Lung microvascular endothelial cell (primary cell): ENCODE results near the gene CDH18. TPM values are rescaled to one million over a fixed set of nuclear protein-coding genes. Genes with fewer than 3 reads are reported as not detected.

Experiments
- DNase-seq, 2 donors: peaks; one replicate each; pipeline versions ENCODE4 v3.0.0 to v3.0.0-alpha.2; 2010; ENCODE audit warnings: low read depth in 2 of 2
- total RNA-seq: library from RNA; depleted of rRNA; stranded (reverse); fragments of >200 nt; gene quantifications from 2 replicates; pipeline ENCODE4 v1.2.1, GENCODE V29; 2014

Gene CDH18
- total RNA-seq, 1 donor from 2014 or later: not detected

DNA sequence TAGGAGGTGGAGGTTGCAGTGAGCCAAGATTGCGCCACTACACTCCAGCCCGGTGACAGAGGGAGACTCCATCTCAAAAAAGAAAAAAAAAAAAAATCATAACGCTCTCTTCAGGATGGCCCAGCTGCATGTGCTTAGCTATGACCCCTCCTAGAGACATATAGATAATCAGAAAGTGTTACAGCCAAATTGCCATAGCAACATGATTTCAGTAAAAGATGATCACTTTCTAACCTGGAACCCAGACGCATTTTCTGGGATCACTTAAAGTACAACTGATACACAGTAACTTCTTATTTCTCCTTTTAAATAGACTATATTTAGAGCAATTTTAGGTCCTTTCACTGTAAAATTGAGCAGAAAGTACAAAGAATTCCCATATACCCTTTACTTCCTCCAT is 372.9 kb downstream of the CDH18 start:
- no peak for DNase-seq

DNA sequence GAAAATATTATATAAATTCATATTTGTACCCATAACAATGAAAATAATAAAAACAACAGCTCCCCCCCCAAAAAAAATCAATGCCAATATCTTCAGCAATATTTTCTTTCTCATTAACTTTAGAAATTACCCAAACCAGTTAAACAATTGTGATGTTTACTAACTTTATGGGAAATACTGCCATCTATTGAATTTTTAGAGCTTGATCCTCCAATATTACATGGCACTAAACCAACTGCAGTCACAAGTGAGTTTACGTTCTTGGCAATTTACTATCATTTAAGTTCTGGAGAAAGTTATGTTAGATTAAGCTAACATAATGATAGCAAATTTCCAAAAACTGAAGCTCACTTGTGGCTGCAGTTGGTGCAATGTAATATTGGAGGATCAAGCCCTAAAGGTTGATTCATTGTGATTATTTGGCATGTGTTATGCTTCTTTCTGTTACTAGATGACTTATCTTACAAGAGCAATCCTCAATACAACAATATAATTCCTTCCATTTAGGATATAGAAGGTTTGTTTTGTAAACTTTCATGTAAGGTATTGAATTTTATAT is 379.5 kb downstream of the CDH18 start:
- no peak for DNase-seq

DNA sequence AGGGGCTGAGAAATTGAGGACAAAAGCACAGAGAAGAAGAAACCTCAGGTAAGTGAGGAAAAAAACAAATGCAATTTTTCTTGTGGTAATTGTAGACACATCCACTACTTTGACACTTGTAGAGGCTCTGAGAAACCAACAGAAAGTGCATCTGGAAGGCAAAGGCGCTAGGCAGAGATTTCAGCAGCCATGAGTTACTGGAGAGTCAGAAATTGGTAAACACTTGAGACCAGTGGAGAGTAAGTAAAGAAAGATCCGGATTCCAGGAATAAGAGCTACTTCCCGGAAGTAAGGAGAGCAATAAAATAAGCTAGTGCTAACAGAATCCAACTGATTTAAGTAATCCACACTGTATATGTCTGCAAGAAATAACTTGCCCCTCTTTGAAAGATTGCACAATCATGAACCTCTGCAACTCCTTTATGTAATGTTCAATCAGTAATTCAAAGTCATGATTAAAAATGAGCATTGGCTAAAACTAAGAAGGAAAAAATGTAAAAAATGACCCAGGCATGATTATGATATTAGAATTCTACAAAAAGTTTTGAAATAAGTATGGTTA is 382.1 kb downstream of the CDH18 start:
- no peak for DNase-seq

- no peak for DNase-seq
Observed at GRCh38 chr5:19584131-19584530, 403.9 kb downstream of the CDH18 start.

- DNase-seq: no peak
Observed at GRCh38 chr5:19577882-19578281, 410.1 kb downstream of the CDH18 start.

- DNase-seq: no peak
Observed at GRCh38 chr5:19568004-19568403, 420.0 kb downstream of the CDH18 start.

DNA sequence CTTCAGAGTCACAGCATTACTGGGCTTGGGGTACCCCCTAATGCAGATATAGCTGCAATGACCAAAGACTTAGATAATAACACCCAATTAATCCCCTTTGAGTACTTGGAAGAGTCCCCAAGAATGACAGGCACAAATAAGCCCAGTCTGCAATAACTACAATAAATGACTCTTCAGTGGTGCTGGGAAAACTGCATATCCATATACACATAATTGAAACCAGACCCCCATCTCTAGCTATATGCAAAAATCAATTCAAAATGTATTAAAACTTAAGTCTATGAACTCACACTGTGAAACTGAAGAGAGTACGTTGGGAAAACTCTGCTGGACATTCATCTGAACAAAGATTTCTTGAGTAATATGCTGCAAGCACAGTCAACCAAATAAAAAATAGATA is 422.5 kb downstream of the CDH18 start:
- DNase-seq: no peak

DNA sequence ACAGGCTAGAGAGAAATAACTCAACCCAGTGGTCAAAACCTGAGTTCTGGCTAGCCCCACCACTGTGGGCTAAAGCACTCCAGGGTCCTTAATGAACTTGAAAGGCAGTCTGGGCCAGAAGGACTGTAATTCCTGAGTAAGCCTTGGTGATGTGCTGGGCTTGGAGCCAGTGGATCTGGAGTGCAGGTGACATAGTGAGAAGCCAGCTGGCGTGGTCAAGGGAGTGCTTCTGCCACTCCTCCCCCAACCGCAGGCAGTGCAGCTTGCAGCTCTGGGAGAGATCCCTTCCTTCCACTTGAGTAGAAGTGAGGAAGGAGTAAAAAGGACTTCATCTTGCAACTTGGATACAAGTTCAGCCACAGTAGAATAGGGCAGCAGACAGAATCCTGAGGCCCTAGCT is 424.0 kb downstream of the CDH18 start:
- no peak for DNase-seq

DNA sequence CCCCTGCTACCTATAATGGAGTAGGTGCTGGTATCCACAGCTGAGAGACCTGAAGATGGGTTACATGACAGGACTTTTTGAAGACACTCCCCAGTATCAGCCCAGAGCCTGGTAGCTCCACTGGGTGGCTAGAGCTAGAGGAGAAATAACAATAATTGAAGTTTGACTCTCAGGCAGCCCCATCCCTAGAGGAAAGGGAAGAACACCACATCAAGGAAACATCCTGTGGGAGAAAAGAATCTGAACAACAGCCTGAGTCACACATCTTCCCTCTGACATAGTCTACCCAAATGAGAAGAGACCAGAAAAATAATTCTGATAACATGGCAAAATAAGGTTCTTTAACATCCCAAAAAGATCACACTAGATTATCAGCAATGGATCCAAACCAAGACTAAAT is 432.1 kb downstream of the CDH18 start:
- DNase-seq: no peak

DNA sequence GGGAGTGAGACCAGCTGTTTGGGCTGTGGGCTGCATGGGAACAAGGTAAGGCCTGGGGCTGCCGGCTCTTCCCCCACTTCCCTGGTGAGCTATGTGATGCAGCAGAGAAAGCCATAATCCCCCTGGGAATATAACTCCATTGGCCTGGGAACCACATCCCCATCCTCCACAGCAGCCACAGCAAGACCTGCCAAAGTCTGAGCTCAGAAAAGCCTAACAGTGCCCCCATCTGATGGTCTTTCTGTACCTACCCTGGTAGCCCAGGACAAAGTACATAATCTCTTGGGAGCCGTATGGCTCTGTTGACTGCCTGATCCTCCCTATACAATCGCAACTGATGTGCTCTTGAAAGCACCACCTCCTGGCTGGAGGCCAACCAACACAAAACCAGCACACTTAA is 432.6 kb downstream of the CDH18 start:
- DNase-seq: no peak

- DNase-seq: no peak
Observed at GRCh38 chr5:19554524-19554923, 433.5 kb downstream of the CDH18 start.

DNA sequence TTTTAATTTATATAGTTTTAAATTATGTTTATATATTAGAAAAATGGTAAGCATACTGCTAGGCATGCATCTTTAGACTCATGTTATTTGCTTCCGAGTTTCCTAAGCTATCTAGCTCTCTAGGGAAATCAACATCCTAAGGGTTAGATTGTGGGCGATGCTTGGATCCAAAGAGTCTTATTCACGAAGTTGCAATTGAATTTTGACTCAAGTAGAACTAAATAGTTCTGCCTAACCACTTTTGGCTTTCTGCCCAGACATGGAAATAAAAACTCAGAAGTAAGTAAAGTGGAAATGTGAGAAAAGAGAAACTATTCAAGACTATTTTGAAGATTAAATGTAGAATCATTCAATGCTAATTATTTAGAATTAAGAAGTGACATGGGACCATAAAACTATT is 440.4 kb downstream of the CDH18 start:
- DNase-seq: no peak

DNA sequence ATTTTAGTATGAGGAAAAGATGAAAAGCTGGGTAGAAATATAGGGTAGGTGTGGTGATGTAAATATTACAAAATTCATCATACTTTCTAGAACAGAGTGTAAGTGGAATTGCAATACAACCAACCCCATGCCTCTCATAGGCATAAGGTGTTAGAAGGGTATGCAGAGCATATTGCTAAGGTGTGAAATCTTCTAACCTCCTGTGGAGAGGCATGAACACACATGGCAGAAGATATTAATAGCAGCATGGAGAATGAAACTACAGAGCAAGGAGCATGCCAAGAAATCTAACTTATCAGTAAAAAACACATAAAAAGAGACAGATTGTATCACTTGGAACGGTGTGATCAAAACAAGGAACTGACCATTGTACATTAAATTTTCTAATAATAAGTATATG is 441.5 kb downstream of the CDH18 start:
- no peak for DNase-seq

- DNase-seq: no peak
Observed at GRCh38 chr5:19538607-19539006, 449.4 kb downstream of the CDH18 start.

GRCh38 chr5:19536387-19536786 is 451.6 kb downstream of the CDH18 start:
- no peak for DNase-seq

DNA sequence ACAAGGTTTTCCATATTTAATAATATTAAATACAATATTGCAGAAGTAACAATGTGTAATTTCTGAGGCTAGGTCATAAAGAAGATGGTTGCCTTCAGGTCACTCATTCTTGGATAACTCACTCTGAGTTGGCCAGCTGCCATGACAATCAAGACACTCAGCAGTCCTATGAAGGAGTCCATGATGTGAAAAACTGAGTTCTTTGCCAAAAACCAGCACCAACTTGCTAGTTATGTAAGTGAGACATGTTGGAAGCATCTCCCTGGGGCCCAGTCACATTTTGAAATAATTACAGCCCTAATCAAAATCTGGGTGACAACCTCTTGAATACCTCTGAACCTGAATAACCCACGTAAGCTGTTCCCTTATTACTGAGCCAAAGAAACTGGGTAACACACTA is 453.2 kb downstream of the CDH18 start:
- no peak for DNase-seq

DNA sequence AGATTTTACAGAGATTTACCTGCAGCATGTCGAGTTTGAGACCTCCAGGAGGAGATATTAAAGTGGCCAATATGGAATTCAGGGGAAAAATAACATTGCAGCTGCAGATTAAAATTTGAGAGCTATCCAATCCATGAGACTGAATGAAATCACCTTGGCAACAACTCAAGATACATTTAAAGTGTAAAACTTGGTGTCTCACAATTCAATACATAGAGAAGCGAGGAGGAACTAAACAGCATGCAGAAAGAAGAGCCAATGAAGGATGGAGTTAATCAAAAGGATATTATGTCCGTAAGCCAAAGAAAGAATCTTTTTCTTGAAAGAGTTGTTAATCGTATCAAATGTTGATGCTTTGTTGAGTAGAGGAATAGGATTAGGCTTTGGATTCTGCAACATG is 455.1 kb downstream of the CDH18 start:
- no peak for DNase-seq

DNA sequence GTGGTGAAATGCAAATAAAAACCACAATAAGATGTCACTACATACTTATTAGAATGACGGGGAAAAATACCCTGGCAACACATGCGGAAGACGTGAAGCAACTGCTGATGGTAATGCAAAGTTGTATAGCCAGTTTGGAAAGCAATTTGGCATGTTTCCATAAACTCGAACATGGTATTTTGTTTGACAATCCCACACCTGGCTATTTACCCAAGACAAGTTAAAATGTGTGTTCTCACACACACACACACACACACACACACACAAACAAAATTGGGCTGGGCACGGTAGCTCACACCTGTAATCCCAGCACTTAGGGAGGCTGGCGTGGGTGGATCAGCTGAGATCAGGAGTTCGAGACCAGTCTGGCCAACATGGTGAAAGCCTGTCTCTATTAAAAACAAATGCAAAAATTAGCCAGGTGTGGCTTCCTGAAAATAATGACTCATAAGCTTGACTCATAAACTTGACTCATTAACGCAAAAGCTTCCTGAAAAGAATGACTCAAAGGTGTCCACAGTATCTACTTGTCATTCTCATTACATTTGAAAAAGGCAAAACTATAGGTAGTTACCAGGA is 456.5 kb downstream of the CDH18 start:
- no peak for DNase-seq

- no peak for DNase-seq
Observed at GRCh38 chr5:19519448-19519847, 468.6 kb downstream of the CDH18 start.

- DNase-seq: no peak
Observed at GRCh38 chr5:19498852-19499251, 489.1 kb downstream of the CDH18 start.

DNA sequence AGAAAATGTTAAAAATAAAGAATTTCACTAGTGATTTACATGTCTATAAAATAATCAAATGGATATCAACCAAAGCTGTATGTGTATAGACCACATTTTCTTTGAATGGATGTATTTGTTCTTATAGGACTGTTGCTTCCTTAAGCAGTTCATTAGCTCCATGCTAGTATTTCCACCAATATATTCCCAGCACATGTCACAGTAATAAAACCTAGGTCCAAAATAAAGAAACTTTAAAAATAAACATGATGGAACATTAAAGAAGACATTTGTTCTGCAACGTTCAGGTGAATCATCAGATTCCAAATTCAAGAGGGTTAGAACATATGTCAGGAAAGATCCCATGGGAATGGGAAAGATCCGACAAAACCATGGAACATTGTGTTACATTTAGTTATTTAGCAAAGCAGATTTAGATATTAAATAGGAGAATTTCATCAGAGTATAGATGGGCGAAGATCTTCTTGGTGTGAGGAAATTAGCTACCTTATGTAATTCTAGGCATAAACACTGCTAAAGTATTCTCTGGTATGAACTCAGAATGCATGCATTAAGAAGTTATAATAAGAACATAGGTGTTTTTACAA is 490.7 kb downstream of the CDH18 start:
- DNase-seq: no peak

DNA sequence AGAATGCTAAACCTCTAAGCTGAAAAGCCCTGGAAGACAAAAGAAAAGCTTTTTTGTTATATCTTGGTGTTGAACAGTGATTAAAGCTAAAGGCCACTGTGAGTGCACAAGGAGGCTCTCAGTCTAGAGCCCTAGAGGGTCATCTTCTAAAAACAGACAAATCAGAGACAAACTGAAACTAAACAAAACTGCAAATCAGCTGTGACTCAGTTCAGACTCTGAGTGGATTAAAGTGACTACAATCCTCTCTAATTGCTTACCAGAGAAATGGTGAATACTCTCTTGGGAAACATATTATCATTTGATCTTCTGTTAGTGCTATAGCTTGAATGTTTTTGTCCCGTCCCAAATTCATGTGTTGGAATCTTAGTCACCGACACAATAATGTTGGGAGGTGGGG is 491.9 kb downstream of the CDH18 start:
- DNase-seq: no peak

- DNase-seq: no peak
Observed at GRCh38 chr5:19492861-19493260, 495.1 kb downstream of the CDH18 start.
